HEK293T (cell line): ENCODE data around the gene C19orf47.

ENCODE experiments used
- CTCF ChIA-PET: fragments of 350-600 bp; formaldehyde crosslinking; extraction: SDS; loops from one replicate; lab custom pipeline; 2021; ENCODE audit warnings: antibody characterized with exemption, inconsistent platforms; lab: Yijun Ruan, JAX
- POLR2A ChIA-PET: fragments of 350-600 bp; formaldehyde crosslinking; extraction: SDS; loops from one replicate; lab custom pipeline; 2020; ENCODE audit warnings: antibody characterized with exemption, inconsistent platforms; lab: Yijun Ruan, JAX
- DNase-seq: peaks from one replicate; pipeline ENCODE4 v3.0.0; 2012; ENCODE audit warnings: mixed read lengths; ENCODE audit errors: extremely low spot score
- ARNT ChIP-seq: fragments of 450-650 bp; IDR thresholded peaks from 2 replicates; pipeline ENCODE4 v1.6.1; 2017; ENCODE audit warnings: mild to moderate bottlenecking
- BHLHE40 ChIP-seq: fragments of 450-650 bp; IDR thresholded peaks from 2 replicates; pipeline ENCODE4 v1.6.1; 2016; ENCODE audit warnings: mild to moderate bottlenecking, moderate library complexity, borderline replicate concordance
- ELF4 ChIP-seq: fragments of 450-650 bp; IDR thresholded peaks from 2 replicates; pipeline ENCODE4 v1.6.1; 2017; ENCODE audit warnings: antibody characterized with exemption
- FOXA1 ChIP-seq: fragments of 450-650 bp; IDR thresholded peaks from 2 replicates; pipeline ENCODE4 v1.6.1; 2016; ENCODE audit warnings: mild to moderate bottlenecking
- FOXK2 ChIP-seq: fragments of 450-650 bp; IDR thresholded peaks from 2 replicates; pipeline ENCODE4 v1.6.1; 2016; ENCODE audit warnings: mild to moderate bottlenecking
- FOXM1 ChIP-seq: fragments of 450-650 bp; IDR thresholded peaks from 2 replicates; pipeline ENCODE4 v1.6.1; 2017; ENCODE audit warnings: mild to moderate bottlenecking, borderline replicate concordance
- HDGF ChIP-seq: fragments of 450-650 bp; IDR thresholded peaks from 2 replicates; pipeline ENCODE4 v1.6.1; 2017; ENCODE audit warnings: antibody characterized with exemption, borderline replicate concordance
- L3MBTL2 ChIP-seq: fragments of 450-650 bp; conservative IDR thresholded peaks from 2 replicates; pipeline ENCODE4 v1.6.1; 2016; ENCODE audit warnings: mild to moderate bottlenecking
- LEF1 ChIP-seq: fragments of 450-650 bp; IDR thresholded peaks from 2 replicates; pipeline ENCODE4 v1.6.1; 2017; ENCODE audit warnings: mild to moderate bottlenecking, borderline replicate concordance
- NFRKB ChIP-seq: fragments of 450-650 bp; IDR thresholded peaks from 2 replicates; pipeline ENCODE4 v1.6.1; 2016; ENCODE audit warnings: mild to moderate bottlenecking, moderate library complexity
- SP1 ChIP-seq: fragments of 450-650 bp; IDR thresholded peaks from 2 replicates; pipeline ENCODE4 v1.6.1; 2017
- SUZ12 ChIP-seq: fragments of 450-650 bp; IDR thresholded peaks from 2 replicates; pipeline ENCODE4 v1.6.1; 2016; ENCODE audit warnings: mild to moderate bottlenecking
- TARDBP ChIP-seq: fragments of 450-650 bp; IDR thresholded peaks from 2 replicates; pipeline ENCODE4 v1.6.1; 2016
- ZNF384 ChIP-seq: fragments of 450-650 bp; IDR thresholded peaks from 2 replicates; pipeline ENCODE4 v1.6.1; 2016
- TF ChIP-seq, protein P1 (sequence below): fragments of 450-650 bp; IDR thresholded peaks from 2 replicates; pipeline ENCODE4 v1.6.1; 2016

The C19orf47 gene

DNA sequence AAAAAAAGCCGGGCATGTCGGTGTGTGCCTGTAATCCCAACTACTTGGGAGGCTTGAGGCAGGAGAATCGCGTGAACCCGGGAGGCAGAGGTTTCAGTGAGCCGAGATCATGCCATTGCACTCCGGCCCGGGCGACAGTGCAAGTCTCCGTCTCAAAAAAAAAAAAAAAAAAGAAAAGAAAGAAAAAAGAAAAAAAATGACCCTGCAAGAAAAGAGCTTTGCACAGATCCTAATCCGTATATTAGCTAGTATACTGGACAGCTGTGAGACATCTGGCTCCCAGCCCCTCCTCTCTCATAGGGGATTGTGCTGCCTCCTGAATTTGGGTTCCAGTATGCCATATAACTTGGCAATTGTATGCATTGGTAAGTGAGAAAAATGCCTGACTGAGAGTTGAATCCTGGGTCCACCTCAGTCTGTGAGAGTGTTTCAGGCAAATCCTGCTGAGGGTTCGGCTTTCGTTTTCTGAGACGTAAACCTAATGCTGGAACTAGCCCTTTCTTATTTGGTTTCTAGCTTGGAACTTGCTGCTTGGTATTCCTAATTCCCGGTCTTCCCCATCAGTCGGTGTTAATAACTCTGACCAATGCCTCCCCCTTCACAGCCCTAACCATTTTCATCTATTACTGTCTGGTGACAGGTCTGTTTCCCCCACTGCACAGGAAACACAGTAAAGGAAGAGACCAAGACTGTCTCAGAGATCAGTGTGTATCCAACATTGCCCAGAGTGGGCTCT is 61.8 kb downstream of the C19orf47 start:
- DNase-seq, result no peak
- CTCF ChIA-PET, result no interaction called here
- POLR2A ChIA-PET, result interaction anchor here (1.3 to 1.8 kb wide), 2 partner anchors 19 to 94 kb away, joined by 3 to 4 read pairs; no protein-coding TSS in a partner anchor
- TF ChIP-seq ZNF384 (0 out of 2 replicates have a peak, but pooled peaks have one; percentile 40), LEF1 (no peak), HDGF (no peak)

DNA sequence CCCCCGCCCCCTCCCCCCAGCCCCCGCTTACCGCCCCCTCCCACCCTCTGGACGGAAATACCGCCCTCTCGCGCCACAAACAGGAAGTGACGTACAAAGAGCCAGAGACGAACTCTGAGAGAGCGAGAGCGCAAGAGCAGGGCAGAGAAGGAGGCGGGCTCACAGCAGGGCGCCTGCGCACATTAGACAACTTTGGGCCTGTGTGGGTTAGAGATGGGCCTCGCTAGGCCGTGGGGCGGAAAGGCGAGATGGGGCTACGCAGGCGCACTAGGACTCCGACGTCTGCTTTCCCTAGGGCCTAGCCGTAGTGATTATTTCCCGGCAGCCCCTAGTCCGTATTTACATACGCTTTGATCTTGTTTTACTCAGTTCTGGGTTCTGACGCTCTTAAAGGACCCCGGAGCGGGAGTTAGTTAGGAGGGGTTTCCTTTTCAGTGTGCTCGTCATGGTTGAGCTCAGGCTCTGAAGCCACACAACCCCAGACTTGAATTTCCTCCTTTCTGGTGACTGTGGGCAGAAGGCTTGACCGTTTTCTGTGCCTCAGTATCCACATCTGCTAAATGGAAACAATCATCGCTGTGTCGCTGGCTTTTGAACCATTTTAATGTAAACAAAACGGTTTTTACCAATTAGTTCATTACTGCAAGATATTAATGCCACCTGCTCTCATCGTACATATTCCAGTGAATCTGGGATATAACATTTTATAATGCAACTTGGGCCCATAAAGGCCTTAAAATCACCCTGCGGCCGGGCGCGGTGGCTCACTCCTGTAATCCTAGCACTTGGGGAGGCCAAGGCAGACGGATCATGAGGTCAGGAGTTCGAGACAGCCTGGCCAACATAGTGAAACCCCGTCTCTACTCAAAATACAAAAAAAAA is 62.6 kb downstream of the C19orf47 start:
- peak; percentile 99 for DNase-seq
- ChIA-PET POLR2A (interaction anchor here (0.7 to 1.8 kb wide), 4 partner anchors 20 to 158 kb away, joined by 4 to 5 read pairs (median 5); partner anchors contain the start of genes C19orf47, PLD3 and SERTAD1), CTCF (no interaction called here)
- TF ChIP-seq FOXA1, result no peak
- peak; percentile 97 for TF ChIP-seq LEF1
- TF ChIP-seq NFRKB, result no peak
- no peak for TF ChIP-seq TARDBP
- TF ChIP-seq, protein P1, sequence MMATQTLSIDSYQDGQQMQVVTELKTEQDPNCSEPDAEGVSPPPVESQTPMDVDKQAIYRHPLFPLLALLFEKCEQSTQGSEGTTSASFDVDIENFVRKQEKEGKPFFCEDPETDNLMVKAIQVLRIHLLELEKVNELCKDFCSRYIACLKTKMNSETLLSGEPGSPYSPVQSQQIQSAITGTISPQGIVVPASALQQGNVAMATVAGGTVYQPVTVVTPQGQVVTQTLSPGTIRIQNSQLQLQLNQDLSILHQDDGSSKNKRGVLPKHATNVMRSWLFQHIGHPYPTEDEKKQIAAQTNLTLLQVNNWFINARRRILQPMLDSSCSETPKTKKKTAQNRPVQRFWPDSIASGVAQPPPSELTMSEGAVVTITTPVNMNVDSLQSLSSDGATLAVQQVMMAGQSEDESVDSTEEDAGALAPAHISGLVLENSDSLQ, result no peak
- peak; percentile 78; the same call in 1 of the 2 replicates for TF ChIP-seq FOXM1
- no peak; the same call in 1 of the 2 replicates for TF ChIP-seq FOXK2
- no peak for TF ChIP-seq SP1
- no peak for TF ChIP-seq ZNF384
- no peak for TF ChIP-seq L3MBTL2
- no peak for TF ChIP-seq ARNT
- no peak for TF ChIP-seq ELF4
- TF ChIP-seq BHLHE40, result no peak
- no peak for TF ChIP-seq SUZ12

DNA sequence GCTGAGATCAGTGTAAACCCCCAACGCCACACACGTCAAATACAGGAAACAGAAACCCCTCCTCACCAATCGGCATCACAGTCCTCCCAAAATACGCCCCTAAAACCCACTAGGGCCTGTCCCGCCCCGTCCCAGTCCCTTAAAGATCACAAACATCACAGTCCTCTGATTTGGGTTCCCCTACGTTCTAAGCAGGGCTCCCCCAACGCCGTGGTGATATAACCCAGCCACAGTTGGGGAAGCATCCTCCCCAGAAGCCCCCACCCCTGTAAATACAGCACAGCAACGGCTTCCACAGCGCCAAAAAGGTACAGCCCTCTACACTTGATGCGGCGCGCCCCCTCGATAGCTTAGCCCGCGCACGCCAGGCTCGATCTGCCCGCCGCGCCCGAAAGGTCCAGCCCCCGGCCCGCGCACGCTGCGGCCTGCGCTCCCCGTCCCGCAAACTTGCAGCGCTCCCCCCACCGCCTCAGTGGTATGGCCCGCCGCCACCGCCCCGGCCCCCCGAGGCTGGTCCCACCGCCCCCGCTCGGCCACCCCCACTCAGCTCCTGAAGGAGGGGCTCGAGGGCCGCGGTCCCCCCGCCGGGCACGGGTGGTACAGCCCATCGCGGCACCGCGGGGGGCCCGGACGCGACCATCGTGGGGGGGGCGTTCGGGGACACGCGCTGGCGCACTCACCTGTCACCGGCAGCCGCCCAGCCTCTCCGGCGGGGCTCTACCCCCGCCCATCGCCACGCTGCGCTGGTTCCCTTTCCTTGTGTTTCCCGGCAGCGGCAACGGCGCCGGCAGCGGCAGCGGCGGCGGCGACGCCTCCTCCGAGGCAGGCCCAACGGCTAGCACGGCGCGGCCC is 63.5 kb downstream of the C19orf47 start, which contains the start of gene AKT2:
Gene AKT2 (minus strand): TSS at position 845 of the 852 bp plus-strand sequence. CDS start 20,078 bp downstream, outside the sequence.
- CTCF ChIA-PET, result no interaction called here
- DNase-seq, result peak; percentile 76
- POLR2A ChIA-PET, result interaction anchor here (0.6 to 1.8 kb wide), 5 partner anchors 13 to 159 kb away, joined by 3 to 5 read pairs (median 5); partner anchors contain the start of genes C19orf47, PLD3 and SERTAD1
- TF ChIP-seq FOXM1 (peak; percentile 92), ZNF384 (no peak), LEF1 (peak; percentile 79; the same call in 1 of the 2 replicates)

DNA sequence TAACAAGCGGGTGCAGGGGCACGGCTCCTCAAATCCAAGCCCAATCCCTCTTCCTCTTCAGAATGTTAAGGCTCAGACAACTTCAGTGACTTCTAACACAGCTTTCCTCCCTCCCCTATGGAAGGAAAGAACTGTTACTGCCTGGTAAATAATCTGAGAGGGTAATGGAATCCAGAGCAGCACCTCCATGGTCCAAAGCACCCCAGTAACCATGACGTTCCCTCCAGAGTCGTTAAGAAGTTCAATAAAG is 64.0 kb downstream of the C19orf47 start:
- DNase-seq, result no peak
- POLR2A ChIA-PET, result interaction anchor here (1.5 kb wide), 1 partner anchor 64 kb away, joined by 5 read pairs; the partner anchor contains the start of genes C19orf47 and PLD3
- CTCF ChIA-PET, result interaction anchor here (1.1 kb wide), 1 partner anchor 144 kb away, joined by 4 read pairs; no protein-coding TSS in a partner anchor
- TF ChIP-seq L3MBTL2 (no peak), SUZ12 (no peak), BHLHE40 (no peak), FOXM1 (no peak), NFRKB (no peak), SP1 (no peak), ELF4 (no peak), FOXK2 (no peak)
- TF ChIP-seq, protein P1, result no peak

DNA sequence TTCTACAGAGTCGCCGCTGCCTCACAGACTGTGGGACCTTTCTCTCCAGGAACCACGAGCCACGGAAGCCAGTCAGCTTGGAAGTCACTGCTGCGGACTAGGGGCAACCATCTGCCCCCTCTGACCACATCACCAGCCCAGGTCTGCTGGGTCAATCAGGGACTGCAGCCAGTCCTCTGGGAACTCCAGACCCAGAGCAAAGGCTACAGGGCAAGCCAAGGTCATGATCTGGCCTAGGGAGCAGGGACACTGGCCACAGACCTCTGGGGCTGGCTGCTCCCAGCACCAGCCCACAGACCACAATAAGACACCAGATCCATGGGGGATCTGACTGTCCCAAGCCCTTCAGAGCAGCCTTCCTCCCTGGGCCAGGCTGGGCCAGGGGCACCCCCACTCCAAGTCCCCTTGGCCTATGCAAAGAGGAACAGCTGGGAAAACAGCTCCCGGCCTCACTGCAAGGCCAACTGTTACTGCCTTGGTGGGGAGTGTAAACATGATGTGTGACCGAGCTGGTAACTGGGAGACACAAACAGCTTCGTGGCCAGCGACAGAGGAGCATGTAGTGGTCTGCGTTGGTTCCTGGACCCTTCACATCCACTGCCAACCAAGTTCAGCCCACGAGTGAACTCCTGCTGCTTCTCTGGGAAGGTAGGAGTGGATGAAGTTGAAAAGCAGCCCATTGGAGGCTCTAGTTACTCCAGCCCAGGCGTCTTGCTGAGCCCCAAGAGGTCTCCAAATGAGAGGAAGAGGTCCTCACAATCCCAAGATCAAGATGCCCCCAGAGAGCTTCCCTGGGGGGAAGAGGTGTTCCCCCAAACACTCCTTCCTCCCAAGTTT is 64.6 kb downstream of the C19orf47 start:
- CTCF ChIA-PET, result interaction anchor here (1.1 kb wide), 1 partner anchor 144 kb away, joined by 4 read pairs; no protein-coding TSS in a partner anchor
- DNase-seq, result no peak
- POLR2A ChIA-PET, result no interaction called here
- TF ChIP-seq FOXK2 (no peak), TARDBP (no peak), FOXM1 (no peak), SUZ12 (no peak), SP1 (no peak), BHLHE40 (no peak), L3MBTL2 (no peak)

DNA sequence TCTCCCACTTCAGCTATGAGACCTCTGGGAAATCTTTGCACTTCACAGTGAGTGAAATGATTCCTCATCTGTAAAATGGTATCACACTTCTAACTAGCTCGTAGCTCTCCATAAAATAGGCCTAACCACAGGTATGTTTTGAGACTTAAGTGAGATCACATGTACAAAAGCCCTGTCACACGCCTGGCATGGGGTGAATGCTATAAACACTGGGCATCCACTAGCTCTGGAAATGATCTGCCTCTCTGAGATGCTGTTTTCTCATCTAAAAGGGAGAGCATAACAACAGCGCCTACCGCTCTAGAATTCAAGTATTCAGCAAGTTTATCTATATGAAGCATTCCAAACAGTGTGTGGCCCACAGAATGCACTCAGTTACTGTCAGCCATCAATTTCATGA is 65.3 kb downstream of the C19orf47 start:
- CTCF ChIA-PET, result interaction anchor here (1.1 kb wide), 1 partner anchor 143 kb away, joined by 4 read pairs; no protein-coding TSS in a partner anchor
- no peak for DNase-seq
- POLR2A ChIA-PET, result interaction anchor here (1.4 kb wide), 1 partner anchor 65 kb away, joined by 4 read pairs; the partner anchor contains the start of genes C19orf47 and PLD3
- TF ChIP-seq ELF4 (no peak), FOXA1 (no peak)
